H1 (cell line): ENCODE results near the gene PLK4.

Experiments
- CHD2 ChIP-seq: IDR thresholded peaks from 2 replicates; pipeline ENCODE4 v1.6.1; 2012; ENCODE audit warnings: low read length, improper control_type of control experiment
- CTCF ChIP-seq, 3 experiments: IDR thresholded peaks; 1 replicate in 2 of 3; 2 replicates in 1 of 3; pipeline versions ENCODE4 v1.5.1 to v1.6.1; 2011; ENCODE audit warnings: low read length in 3 of 3, mild to moderate bottlenecking in 3 of 3, inconsistent platforms in 2 of 3, low read depth in 1 of 3, moderate library complexity in 1 of 3; ENCODE audit not compliant: insufficient read depth in 1 of 3; ENCODE audit errors: control extremely low read depth in 1 of 3
- EZH2 ChIP-seq: fragments of 200-600 bp; sonication (generic); IDR thresholded peaks from 2 replicates; pipeline ENCODE4 v1.7.1; 2012; ENCODE audit warnings: low read depth, mild to moderate bottlenecking, moderate library complexity, low read length, inconsistent platforms; ENCODE audit not compliant: severe bottlenecking
- MAX ChIP-seq: IDR thresholded peaks from 2 replicates; pipeline ENCODE4 v1.6.1; 2012; ENCODE audit warnings: inconsistent platforms
- POLR2A ChIP-seq, 2 experiments: IDR thresholded peaks; 1 replicate in 1 of 2; 2 replicates in 1 of 2; pipeline ENCODE4 v1.6.1; 2011; ENCODE audit warnings: low read depth in 2 of 2, low read length in 2 of 2, mild to moderate bottlenecking in 2 of 2; ENCODE audit errors: control extremely low read depth in 1 of 2
- POLR2AphosphoS5 ChIP-seq: IDR thresholded peaks from 2 replicates; pipeline ENCODE4 v1.6.1; 2011; ENCODE audit warnings: low read depth, low read length
- RFX5 ChIP-seq: IDR thresholded peaks from 2 replicates; pipeline ENCODE4 v1.6.1; 2011; ENCODE audit warnings: low read depth, low read length, improper control_type of control experiment, borderline replicate concordance
- TBP ChIP-seq: IDR thresholded peaks from 2 replicates; pipeline ENCODE4 v1.6.1; 2011; ENCODE audit warnings: low read depth, low read length, improper control_type of control experiment
- TEAD4 ChIP-seq: IDR thresholded peaks from 2 replicates; pipeline ENCODE4 v1.6.1; 2012; ENCODE audit warnings: low read depth, low read length, inconsistent platforms, mixed read lengths
- USF2 ChIP-seq: IDR thresholded peaks from 2 replicates; pipeline ENCODE4 v1.6.1; 2011; ENCODE audit warnings: low read length, improper control_type of control experiment
- YY1 ChIP-seq: IDR thresholded peaks from 2 replicates; pipeline ENCODE4 v1.6.1; 2011; ENCODE audit warnings: low read depth, mild to moderate bottlenecking, low read length

GRCh38 chr4:127896069-127896468 lies 15.4 kb downstream of the PLK4 start:
- no peak for TF ChIP-seq CTCF (IDR thresholded peaks at IDR 0.05; ENCODE audit: control extremely low read depth in 1 of 3, insufficient read depth in 1 of 3, low read depth in 1 of 3, low read length in 3 of 3)
- TF ChIP-seq RFX5 = no peak
- no peak for TF ChIP-seq EZH2
- no peak for TF ChIP-seq YY1
- TF ChIP-seq TBP = no peak
- TF ChIP-seq USF2 = no peak
- TF ChIP-seq POLR2A (IDR thresholded peaks at IDR 0.05; ENCODE audit: control extremely low read depth in 1 of 2, low read depth in 2 of 2, low read length in 2 of 2) = no peak
- no peak for TF ChIP-seq MAX
- TF ChIP-seq POLR2AphosphoS5 = no peak
- no peak for TF ChIP-seq TEAD4
- TF ChIP-seq CHD2 = no peak
